GM18868 (cell line): ENCODE results near the gene TMC6.
"Not testable (repeated sequence)": the region's sequence is repeated elsewhere in the genome, so short reads cannot be mapped to it uniquely, and the experiment has no call there.

Experiments
- ATAC-seq: cut with Tn5 transposase; IDR thresholded peaks from one replicate; pipeline ENCODE4 v1.9.1; 2021; ENCODE audit warnings: mild to moderate bottlenecking, moderate library complexity; ENCODE audit not compliant: unreplicated experiment

Gene TMC6

GRCh38 chr17:78159575-78160158 is 31.1 kb upstream of the TMC6 start:
- ATAC-seq: peak; percentile 57

GRCh38 chr17:78154903-78155811 is 26.6 kb upstream of the TMC6 start:
- ATAC-seq: no peak

GRCh38 chr17:78151514-78152008 is 23.0 kb upstream of the TMC6 start:
- ATAC-seq: no peak

GRCh38 chr17:78148286-78149016 is 19.9 kb upstream of the TMC6 start:
- ATAC-seq: no peak

GRCh38 chr17:78147315-78147998 is 18.9 kb upstream of the TMC6 start:
- ATAC-seq: no peak

- no peak for ATAC-seq
These were observed 18.3 kb upstream of the TMC6 start for GRCh38 chr17:78146881-78147280.

GRCh38 chr17:78146471-78146869 is 17.9 kb upstream of the TMC6 start:
- ATAC-seq: no peak

GRCh38 chr17:78144736-78145641 is 16.4 kb upstream of the TMC6 start:
- no peak for ATAC-seq

- no peak for ATAC-seq
These were observed 15.7 kb upstream of the TMC6 start for GRCh38 chr17:78144147-78144719.

GRCh38 chr17:78143214-78144146 is 14.9 kb upstream of the TMC6 start:
- no peak for ATAC-seq

- ATAC-seq: no peak
These were observed 13.7 kb upstream of the TMC6 start for GRCh38 chr17:78142119-78142861.

- ATAC-seq: no peak
These were observed 13.0 kb upstream of the TMC6 start for GRCh38 chr17:78141437-78142118.

- peak; percentile 71 for ATAC-seq
These were observed 11.9 kb upstream of the TMC6 start for GRCh38 chr17:78140169-78141051.

GRCh38 chr17:78139861-78140168 is 11.3 kb upstream of the TMC6 start:
- not testable (repeated sequence) for ATAC-seq

- ATAC-seq: no peak
These were observed 9.9 kb upstream of the TMC6 start for GRCh38 chr17:78138204-78139060.
